Measurements from ENCODE around the gene DUSP16.

DNA sequence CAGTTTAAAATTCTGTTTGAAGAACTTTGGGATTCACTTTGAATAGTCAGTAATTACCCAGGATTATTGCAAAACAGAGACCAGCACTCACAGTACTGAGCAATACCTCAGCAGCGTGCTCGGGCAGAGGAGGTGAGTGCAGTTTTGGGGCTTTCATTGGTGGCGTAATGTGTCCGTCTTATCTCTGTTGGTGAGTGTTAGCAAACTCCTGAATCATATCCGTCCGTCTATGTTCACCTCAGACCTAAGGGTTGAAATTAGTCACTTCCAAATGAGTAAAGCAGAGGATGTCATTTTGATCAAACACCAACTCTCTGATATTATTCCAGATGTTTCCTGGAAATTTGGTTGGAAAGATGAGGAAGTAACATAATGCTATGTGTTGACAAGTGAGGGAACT is 123.0 kb downstream of the DUSP16 start:
- TF ChIP-seq, protein P1, sequence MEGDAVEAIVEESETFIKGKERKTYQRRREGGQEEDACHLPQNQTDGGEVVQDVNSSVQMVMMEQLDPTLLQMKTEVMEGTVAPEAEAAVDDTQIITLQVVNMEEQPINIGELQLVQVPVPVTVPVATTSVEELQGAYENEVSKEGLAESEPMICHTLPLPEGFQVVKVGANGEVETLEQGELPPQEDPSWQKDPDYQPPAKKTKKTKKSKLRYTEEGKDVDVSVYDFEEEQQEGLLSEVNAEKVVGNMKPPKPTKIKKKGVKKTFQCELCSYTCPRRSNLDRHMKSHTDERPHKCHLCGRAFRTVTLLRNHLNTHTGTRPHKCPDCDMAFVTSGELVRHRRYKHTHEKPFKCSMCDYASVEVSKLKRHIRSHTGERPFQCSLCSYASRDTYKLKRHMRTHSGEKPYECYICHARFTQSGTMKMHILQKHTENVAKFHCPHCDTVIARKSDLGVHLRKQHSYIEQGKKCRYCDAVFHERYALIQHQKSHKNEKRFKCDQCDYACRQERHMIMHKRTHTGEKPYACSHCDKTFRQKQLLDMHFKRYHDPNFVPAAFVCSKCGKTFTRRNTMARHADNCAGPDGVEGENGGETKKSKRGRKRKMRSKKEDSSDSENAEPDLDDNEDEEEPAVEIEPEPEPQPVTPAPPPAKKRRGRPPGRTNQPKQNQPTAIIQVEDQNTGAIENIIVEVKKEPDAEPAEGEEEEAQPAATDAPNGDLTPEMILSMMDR (IDR thresholded peaks at IDR 0.05): no peak
- TF ChIP-seq SP1 (CRISPR knock-in tag; conservative IDR thresholded peaks at IDR 0.05) (no peak), NFE2L1 (CRISPR knock-in tag; IDR thresholded peaks at IDR 0.05) (no peak), ZNF138 (CRISPR knock-in tag; conservative IDR thresholded peaks at IDR 0.05) (no peak), ZNF416 (CRISPR knock-in tag; IDR thresholded peaks at IDR 0.05) (no peak), KAT7 (CRISPR knock-in tag; IDR thresholded peaks at IDR 0.05; ENCODE audit: borderline replicate concordance) (no peak), RELA (CRISPR knock-in tag; IDR thresholded peaks at IDR 0.05; ENCODE audit: borderline replicate concordance) (no peak), ELF4 (CRISPR knock-in tag; IDR thresholded peaks at IDR 0.05; ENCODE audit: low read depth) (no peak)
- TF ChIP-seq, protein P2, sequence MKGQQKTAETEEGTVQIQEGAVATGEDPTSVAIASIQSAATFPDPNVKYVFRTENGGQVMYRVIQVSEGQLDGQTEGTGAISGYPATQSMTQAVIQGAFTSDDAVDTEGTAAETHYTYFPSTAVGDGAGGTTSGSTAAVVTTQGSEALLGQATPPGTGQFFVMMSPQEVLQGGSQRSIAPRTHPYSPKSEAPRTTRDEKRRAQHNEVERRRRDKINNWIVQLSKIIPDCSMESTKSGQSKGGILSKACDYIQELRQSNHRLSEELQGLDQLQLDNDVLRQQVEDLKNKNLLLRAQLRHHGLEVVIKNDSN (CRISPR knock-in tag; IDR thresholded peaks at IDR 0.05): no peak
- TF ChIP-seq, protein P3, sequence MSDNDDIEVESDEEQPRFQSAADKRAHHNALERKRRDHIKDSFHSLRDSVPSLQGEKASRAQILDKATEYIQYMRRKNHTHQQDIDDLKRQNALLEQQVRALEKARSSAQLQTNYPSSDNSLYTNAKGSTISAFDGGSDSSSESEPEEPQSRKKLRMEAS (CRISPR knock-in tag; IDR thresholded peaks at IDR 0.05): no peak

All from WTC11 (cell line).